GM23338 (cell line): Measurements from ENCODE around the gene ZMYND8. TPM values are rescaled to one million over a fixed set of nuclear protein-coding genes. Genes with fewer than 3 reads are reported as not detected.

Experiments
- ATAC-seq: fragments of 200-7000 bp; cut with Tn5 transposase; 3 replicates; pipeline ENCODE4 v1.9.1; 2020
- DNase-seq: peaks from one replicate; pipeline ENCODE4 v3.0.0-alpha.2; 2015; ENCODE audit warnings: low spot score
- H2AFZ ChIP-seq: fragments of 200-600 bp; sonication (generic); 2 replicates; pipeline ENCODE4 v1.8.0; 2016; ENCODE audit warnings: antibody characterized with exemption, mild to moderate bottlenecking, moderate library complexity
- H3F3A ChIP-seq: fragments of 200-600 bp; sonication (generic); replicated peaks from 2 replicates; pipeline ENCODE4 v1.8.0; 2017; ENCODE audit warnings: antibody characterized with exemption, mixed run types, low read depth
- H3K27ac ChIP-seq: fragments of 200-600 bp; sonication (generic); 2 replicates; pipeline ENCODE4 v1.6.1; 2016; ENCODE audit warnings: low read depth
- H3K27me3 ChIP-seq: fragments of 200-600 bp; sonication (generic); 2 replicates; pipeline ENCODE4 v1.8.0; 2016; ENCODE audit warnings: mild to moderate bottlenecking, mixed run types, moderate library complexity; ENCODE audit not compliant: insufficient read depth
- H3K36me3 ChIP-seq: fragments of 200-600 bp; sonication (generic); 2 replicates; pipeline ENCODE4 v1.8.0; 2016; ENCODE audit warnings: mild to moderate bottlenecking; ENCODE audit not compliant: insufficient read depth
- H3K4me1 ChIP-seq: fragments of 200-600 bp; sonication (generic); 2 replicates; pipeline ENCODE4 v1.8.0; 2016; ENCODE audit warnings: mild to moderate bottlenecking, moderate library complexity; ENCODE audit not compliant: insufficient read depth
- H3K4me2 ChIP-seq: fragments of 200-600 bp; sonication (generic); 2 replicates; pipeline ENCODE4 v1.7.1; 2017; ENCODE audit warnings: mixed run types
- H3K4me3 ChIP-seq: fragments of 200-600 bp; sonication (generic); 2 replicates; pipeline ENCODE4 v1.6.1; 2016; ENCODE audit warnings: mixed run types
- H3K79me2 ChIP-seq: fragments of 200-600 bp; sonication (generic); replicated peaks from 2 replicates; pipeline ENCODE4 v1.8.0; 2017; ENCODE audit warnings: mild to moderate bottlenecking; ENCODE audit not compliant: insufficient read depth
- H3K9me2 ChIP-seq: fragments of 200-600 bp; sonication (generic); 2 replicates; pipeline ENCODE4 v1.8.0; 2017; ENCODE audit not compliant: insufficient read depth
- H4K20me1 ChIP-seq: fragments of 200-600 bp; sonication (generic); replicated peaks from 2 replicates; pipeline ENCODE4 v1.8.0; 2017; ENCODE audit warnings: mild to moderate bottlenecking; ENCODE audit not compliant: insufficient read depth
- H3K27ac Mint-ChIP-seq: 2 replicates; pipeline ENCODE4 v1.8.0; 2020; ENCODE audit warnings: inconsistent platforms, mild to moderate bottlenecking, moderate library complexity, mixed read lengths
- H3K27me3 Mint-ChIP-seq: 3 replicates; pipeline ENCODE4 v1.8.0; 2022; ENCODE audit warnings: low read depth, mild to moderate bottlenecking, moderate library complexity, mixed read lengths, inconsistent platforms; ENCODE audit not compliant: insufficient read depth, poor library complexity
- H3K36me3 Mint-ChIP-seq: 3 replicates; pipeline ENCODE4 v1.8.0; 2021; ENCODE audit warnings: low read depth, mild to moderate bottlenecking, inconsistent platforms, moderate library complexity, mixed read lengths
- H3K4me1 Mint-ChIP-seq: 3 replicates; pipeline ENCODE4 v1.8.0; 2020; ENCODE audit warnings: mild to moderate bottlenecking, inconsistent platforms, mixed read lengths
- H3K4me3 Mint-ChIP-seq: 3 replicates; pipeline ENCODE4 v1.8.0; 2021; ENCODE audit warnings: moderate library complexity, mild to moderate bottlenecking, inconsistent platforms, mixed read lengths
- H3K9me3 Mint-ChIP-seq: 3 replicates; pipeline ENCODE4 v1.8.0; 2020; ENCODE audit warnings: moderate library complexity, mild to moderate bottlenecking, inconsistent platforms, mixed read lengths
- CTCF ChIP-seq, 2 experiments: fragments of 200-600 bp in 1 of 2; sonication (generic) in 1 of 2; conservative IDR thresholded peaks; 2 replicates each; pipeline versions ENCODE4 v1.5.1 to v1.6.1; 2016 to 2017; ENCODE audit warnings: antibody characterized with exemption in 2 of 2, low read depth in 2 of 2, mild to moderate bottlenecking in 2 of 2, moderate library complexity in 1 of 2
- ETS1 ChIP-seq: IDR thresholded peaks from 2 replicates; pipeline ENCODE4 v1.6.1; 2016; ENCODE audit warnings: antibody characterized with exemption
- EZH2 ChIP-seq: fragments of 200-600 bp; sonication (generic); IDR thresholded peaks from one replicate; pipeline ENCODE4 v1.8.0; 2017; ENCODE audit warnings: antibody characterized with exemption, mild to moderate bottlenecking, low read depth; ENCODE audit not compliant: unreplicated experiment
- POLR2AphosphoS5 ChIP-seq: IDR thresholded peaks from 2 replicates; pipeline ENCODE4 v1.6.1; 2016; ENCODE audit warnings: antibody characterized with exemption, low read depth
- polyA plus RNA-seq: library from polyadenylated mRNA; unstranded; fragments of >200 nt; fragmentation: Nextera tagmentation; extraction: Ambion mirVana; gene quantifications from 2 replicates; pipeline ENCODE4 v1.2.1, GENCODE V29; 2016
- total RNA-seq: library from RNA; depleted of rRNA; stranded (reverse); fragments of >200 nt; shearing (Covaris generic); gene quantifications from 2 replicates; pipeline ENCODE4 v1.2.3, GENCODE V29; 2014

Gene ZMYND8
- total and polyA plus RNA-seq, 2 experiments from 2014 or later = 70.9 to 128 TPM

GRCh38 chr20:47336129-47336754 lies 20.3 kb downstream of the ZMYND8 start:
- no peak overlapping the region for H2AFZ ChIP-seq
- peak overlapping the region; percentile 46 for H3K4me2 ChIP-seq
- DNase-seq (no peak), ATAC-seq (peak; percentile 8)
- H3K27ac ChIP-seq = peak overlapping the region; percentile 82
- no peaks in the 10 kb centered on the region for H3K27me3 ChIP-seq
- no peak overlapping the region for H3K4me3 ChIP-seq
- peaks cover 52% of the 10 kb centered on the region for H4K20me1 ChIP-seq
- H3K36me3 ChIP-seq = peaks cover 11% of the 10 kb centered on the region
- peaks cover 70% of the 10 kb centered on the region for H3K4me1 ChIP-seq
- H3F3A ChIP-seq = peaks cover 33% of the 10 kb centered on the region
- H3K79me2 ChIP-seq = peaks cover 100% of the 10 kb centered on the region
- peak overlapping the region; percentile 6; the same call in 1 of the 3 replicates for H3K4me3 Mint-ChIP-seq
- H3K9me3 Mint-ChIP-seq = no peaks in the 10 kb centered on the region; the same call in 2 of the 3 replicates
- TF ChIP-seq EZH2 = no peak
- TF ChIP-seq POLR2AphosphoS5 = peak; percentile 24; the same call in 1 of the 2 replicates
- no peak for TF ChIP-seq ETS1
- H3K9me2 ChIP-seq = no peaks in the 10 kb centered on the region
- peak overlapping the region; percentile 66 for H3K27ac Mint-ChIP-seq
- peaks cover 67% of the 10 kb centered on the region for H3K36me3 Mint-ChIP-seq
- H3K4me1 Mint-ChIP-seq = peaks cover 71% of the 10 kb centered on the region
- peaks cover 12% of the 10 kb centered on the region for H3K27me3 Mint-ChIP-seq

- H3K36me3 ChIP-seq = peaks cover 11% of the 10 kb centered on the region
- Mint-ChIP-seq H3K27me3 (peaks cover 14% of the 10 kb centered on the region), H3K36me3 (peaks cover 66% of the 10 kb centered on the region), H3K27ac (peak overlapping the region; percentile 23), H3K9me3 (no peaks in the 10 kb centered on the region), H3K4me3 (no peak overlapping the region; the same call in 2 of the 3 replicates), H3K4me1 (peaks cover 74% of the 10 kb centered on the region)
- peaks cover 100% of the 10 kb centered on the region for H3K79me2 ChIP-seq
- peaks cover 73% of the 10 kb centered on the region for H3K4me1 ChIP-seq
- no peaks in the 10 kb centered on the region for H3K27me3 ChIP-seq
- H3K4me3 ChIP-seq = no peak overlapping the region
- peaks cover 36% of the 10 kb centered on the region for H3F3A ChIP-seq
- no peak for ATAC-seq
- H4K20me1 ChIP-seq = peaks cover 52% of the 10 kb centered on the region
- DNase-seq = no peak
- TF ChIP-seq CTCF (conservative IDR thresholded peaks at IDR 0.05; ENCODE audit: low read depth in 2 of 2) (no peak), ETS1 (0 out of 2 replicates have a peak, but pooled peaks have one; percentile 18)
- H3K27ac ChIP-seq = peak overlapping the region; percentile 82
- H2AFZ ChIP-seq = no peak overlapping the region
- H3K9me2 ChIP-seq = no peaks in the 10 kb centered on the region
- H3K4me2 ChIP-seq = peak overlapping the region; percentile 48
Observed at GRCh38 chr20:47335251-47336128, 21.0 kb downstream of the ZMYND8 start.
